HG02981 (cell line): ENCODE measurements around the gene SYNJ1.
A peak's percentile ranks its signal among the peaks of the same experiment; 100 is the strongest.

Source experiments
- ATAC-seq: cut with Tn5 transposase; IDR thresholded peaks from one replicate; pipeline ENCODE4 v1.9.1; 2021; ENCODE audit warnings: mild to moderate bottlenecking, moderate library complexity; ENCODE audit not compliant: unreplicated experiment

The SYNJ1 gene

DNA sequence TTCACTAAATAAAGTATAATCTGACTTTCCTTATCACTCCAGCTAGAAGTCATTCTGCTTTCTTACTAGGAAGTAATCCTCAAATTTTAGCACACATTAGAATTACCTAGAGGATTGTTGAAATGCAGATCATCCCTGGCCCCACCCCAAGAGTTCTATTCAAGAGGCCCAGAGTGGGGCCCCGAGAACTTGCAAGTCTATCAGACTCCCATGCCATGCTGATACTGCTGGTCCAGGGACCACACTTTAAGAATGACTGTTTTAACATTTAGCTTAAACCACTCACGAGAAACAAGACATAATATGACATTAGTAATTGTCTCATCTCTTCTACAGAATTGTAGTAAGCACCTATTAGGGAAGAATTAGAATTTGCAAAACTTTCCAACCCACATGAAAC lies 7.7 kb upstream of the SYNJ1 start:
- no peak for ATAC-seq

DNA sequence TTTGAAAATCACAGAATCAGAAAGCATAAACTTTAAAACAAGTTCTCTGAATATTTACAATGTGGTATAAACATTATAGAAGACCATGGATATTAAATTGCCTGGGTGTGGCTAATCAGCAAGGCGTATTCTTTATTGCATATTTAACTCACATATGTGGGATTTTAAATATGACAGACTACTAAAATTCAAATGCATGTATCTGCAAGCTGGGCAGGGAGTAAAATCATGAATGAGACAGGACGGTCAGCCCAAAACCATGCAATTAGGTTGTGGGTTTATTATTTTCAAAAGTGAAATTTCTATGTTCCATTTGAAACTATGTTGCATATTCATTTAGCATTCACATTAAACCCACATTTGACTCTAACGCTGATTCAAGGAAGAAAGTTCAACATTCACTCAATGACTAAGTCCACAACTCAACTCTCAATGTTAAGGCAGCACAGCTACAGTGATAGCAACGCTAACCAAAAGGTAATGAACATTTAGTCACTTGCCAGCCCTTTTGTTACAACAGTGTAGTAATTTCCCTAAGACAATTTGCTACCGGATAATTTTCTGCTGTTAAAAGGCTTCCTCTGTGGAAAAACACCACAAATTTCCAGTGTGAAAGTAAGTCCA lies 6.3 kb upstream of the SYNJ1 start:
- no peak for ATAC-seq

DNA sequence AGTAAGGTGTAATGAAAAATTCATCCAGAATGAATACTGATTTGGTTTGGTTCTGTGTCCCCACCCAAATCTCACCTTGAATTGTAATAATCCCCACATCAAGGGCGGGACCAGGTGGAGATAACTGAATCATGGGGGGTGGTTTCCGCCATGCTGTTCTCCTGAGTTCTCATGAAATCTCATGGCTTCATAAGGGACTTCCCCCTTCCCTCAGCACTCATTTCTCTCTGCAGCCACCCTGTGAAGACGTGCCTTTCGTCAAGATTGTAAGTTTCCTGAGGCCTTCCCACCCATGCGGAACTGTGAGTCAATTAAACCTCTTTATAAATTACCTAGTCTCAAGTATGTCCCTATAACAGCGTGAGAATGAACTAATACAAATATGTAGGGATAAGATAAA lies 5.5 kb upstream of the SYNJ1 start:
- no peak for ATAC-seq

DNA sequence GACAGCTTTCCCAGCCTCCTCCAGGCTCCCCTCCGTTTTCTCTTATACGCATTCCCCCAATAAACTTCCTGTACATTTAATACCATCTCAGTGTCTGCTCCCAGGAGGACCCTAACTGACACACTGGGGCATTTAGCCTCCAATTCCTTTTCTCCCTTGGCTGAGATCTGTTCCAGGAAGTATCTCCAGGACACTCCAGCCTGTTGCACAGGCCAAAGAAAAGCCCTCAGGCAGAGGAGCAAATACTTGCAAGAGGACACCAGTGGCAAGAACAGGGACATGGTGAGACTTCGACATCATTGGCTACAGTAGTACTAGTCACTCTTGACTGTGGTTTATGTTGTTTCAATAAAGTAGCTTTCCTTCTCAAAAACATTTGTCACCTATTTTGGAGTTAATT lies 4.7 kb upstream of the SYNJ1 start:
- no peak for ATAC-seq

DNA sequence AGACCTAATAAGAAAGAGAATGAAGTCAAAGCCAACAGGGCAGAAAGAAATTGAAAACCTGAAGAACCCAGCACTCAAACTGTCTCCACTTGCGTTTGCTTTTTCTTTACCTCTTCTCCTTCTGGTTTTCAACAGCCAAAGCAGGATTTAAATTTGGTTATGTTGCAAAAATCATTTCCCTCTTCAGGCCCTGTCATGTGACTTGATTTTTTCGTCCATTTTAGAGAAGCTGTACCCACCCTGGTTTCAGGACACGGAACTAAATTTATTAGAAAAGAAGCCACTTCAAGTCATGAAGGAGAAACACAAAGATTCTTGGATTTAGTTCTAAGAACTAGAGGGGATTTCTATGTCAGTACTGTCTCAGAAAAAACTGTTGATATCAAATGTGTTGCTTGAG lies 1.0 kb upstream of the SYNJ1 start:
- ATAC-seq: no peak

DNA sequence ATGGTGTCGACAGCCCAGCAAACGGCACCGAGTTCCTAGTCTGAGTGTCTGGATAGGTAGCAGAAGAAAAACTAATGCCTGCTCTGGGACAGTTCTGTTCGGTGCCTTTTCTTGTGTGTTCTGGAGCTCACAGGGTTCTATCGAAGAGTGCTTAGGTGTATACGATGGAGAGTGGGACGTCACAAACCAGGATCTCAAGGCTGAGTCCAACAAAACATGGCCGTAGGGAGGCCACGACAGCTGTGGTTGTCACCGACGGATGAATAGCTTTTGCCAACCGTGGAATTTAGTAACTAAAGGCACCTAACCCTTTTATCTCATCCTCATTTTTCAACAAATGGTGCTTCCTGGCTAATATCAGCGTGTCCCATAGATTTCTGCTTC lies 635 bp upstream of the SYNJ1 start:
- no peak for ATAC-seq

DNA sequence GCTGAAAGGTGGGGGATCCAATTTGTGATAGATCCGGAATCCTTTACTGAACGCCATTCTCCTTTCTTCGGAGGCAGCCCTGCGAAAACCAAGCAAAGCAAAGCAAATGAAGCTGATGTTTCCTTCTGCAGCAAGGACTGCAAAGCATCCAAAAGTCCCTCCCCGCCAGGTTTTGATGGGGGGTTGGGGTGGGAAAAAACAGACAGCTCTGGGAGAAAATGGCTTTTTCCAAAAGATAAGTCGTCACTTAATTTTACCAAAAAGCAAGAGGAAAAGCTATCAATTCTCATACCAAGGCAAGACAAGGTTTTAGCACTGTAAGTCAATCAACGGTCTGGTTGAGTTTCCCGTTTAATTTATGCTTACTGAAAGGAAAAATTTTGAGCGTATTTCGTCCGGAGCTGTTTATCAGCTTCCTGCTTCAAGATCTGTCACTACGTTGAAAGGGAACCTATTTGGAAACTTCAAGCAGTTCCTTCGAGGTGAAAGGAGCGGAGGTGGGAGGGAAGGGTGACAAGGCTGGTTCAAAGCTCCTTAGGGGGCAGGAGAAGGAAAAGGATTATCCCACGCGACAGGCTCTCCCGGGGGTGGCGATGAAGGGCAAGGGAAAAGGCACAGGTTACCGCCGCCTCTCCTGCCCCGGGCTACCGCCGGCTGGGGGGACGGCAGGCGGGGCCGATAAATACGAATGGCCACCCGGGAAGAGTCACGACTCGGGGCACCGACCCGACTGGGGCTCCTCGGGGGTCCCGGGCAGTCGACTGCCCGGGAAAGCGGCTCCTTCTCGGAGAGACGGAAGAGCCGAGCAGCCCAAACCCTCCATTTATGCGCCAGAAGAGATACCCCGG lies 750 bp downstream of the SYNJ1 start:
- ATAC-seq: peak; percentile 2

DNA sequence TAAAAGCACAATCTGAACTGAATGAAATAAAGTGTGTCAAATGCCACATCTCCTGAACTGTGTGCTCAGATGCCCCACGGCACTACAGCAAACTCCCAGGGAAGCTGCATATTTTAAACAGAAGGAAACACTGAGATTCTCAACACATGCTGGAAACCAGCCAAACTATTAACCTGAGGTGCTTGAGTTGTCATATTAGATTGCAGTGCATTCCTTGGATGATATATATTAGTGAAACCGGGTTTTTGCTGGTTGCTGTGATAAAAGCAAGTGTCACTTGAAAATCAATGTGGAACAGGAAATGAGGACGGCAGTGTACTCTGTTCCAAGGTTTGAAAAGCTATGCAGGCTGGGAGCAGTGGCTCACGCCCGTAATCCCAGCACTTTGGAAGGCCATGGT lies 8.7 kb downstream of the SYNJ1 start:
- ATAC-seq: no peak

DNA sequence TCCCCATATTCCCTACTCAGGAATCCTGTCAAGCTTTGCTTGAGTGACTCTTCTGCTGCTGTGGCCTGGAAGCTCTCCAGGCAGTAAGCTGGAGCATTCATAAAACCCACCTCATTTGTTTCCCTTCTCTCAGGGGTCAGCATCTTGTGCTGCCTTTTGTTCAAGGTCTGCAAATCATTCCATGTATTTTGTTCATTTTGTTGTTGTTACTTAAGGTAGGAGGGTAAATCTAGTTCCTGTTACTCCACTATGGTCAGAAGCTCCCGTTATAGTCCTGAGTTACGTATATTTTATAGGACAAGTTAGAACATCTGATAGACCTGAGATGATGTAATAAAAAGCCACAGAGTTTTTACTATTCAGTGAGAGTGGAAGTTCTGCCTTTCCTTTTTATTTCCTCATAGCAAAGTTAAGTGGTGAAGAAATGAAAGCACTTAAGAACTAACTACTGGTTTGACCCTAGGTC lies 9.9 kb downstream of the SYNJ1 start:
- no peak for ATAC-seq

DNA sequence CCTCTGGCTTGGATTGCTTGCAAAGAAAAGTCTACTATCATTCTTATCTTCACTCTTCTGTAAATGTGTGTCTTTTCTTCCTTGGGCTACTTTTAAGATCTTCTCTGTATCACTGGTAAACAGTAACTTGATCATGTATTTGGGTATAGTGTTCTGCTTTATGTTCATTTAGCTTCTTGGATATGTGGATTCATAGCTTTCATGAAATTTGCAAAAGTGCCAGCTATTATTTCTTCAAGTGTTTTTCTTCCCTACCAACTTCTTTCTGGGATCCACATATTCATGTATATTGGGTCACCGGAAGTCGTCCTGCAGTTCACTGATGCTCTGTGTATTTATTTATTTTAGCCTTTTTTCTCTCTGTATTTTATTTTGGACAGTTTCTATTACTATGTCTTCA lies 11.3 kb downstream of the SYNJ1 start:
- ATAC-seq: no peak

DNA sequence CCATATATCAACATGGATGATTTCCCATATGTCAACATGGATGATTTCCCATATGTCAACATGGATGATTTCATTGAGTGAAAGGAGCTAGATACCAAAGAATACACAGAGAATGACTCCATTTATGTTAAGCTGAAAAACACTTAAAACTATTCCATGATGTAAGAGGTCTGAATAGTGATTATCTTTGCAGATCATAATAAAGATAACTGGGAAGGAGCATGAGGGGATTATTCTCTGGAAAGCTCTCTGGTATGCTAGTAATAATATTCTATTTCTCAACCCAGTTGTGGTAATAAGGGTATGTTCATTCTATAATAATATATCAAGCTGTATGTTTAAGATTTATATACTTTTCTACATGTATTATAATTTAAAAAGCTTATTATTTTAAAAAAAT lies 14.1 kb downstream of the SYNJ1 start:
- no peak for ATAC-seq

DNA sequence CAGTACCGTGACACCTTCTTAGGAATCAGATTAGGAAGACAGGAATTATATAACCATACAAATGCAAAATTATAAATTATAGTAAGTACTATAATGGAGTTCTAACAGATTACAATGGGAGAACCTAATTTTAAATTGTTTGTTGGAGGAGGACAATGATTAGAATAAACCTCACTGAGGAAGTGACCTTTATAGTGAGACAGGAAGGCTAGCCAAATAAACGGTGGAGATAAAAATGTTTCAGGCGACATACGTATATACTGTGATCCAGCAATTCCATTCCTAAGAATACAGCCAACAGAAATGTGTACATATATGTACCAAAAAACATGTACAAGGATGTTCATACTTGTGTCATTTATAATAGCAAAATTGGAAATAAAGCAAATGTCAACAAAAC lies 15.2 kb downstream of the SYNJ1 start:
- no peak for ATAC-seq

DNA sequence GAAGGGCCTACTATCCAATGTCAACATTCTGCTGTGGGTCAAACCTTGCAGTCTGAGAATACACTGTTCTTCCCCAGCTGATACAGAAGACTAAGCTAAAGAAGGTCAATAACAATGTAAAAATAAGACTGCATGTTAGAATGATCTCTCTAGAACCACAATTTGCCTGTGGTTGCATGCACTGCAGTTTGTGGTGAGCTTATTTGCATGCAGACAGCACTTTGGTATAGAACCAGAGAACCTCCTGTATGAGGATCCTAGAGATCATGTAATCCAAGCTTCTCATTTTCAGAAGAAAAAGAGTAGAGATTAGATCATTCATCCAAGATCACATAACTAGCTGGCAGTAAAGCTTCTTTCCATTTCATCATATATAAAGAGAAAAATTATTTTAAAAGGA lies 15.8 kb downstream of the SYNJ1 start:
- peak; percentile 99 for ATAC-seq

DNA sequence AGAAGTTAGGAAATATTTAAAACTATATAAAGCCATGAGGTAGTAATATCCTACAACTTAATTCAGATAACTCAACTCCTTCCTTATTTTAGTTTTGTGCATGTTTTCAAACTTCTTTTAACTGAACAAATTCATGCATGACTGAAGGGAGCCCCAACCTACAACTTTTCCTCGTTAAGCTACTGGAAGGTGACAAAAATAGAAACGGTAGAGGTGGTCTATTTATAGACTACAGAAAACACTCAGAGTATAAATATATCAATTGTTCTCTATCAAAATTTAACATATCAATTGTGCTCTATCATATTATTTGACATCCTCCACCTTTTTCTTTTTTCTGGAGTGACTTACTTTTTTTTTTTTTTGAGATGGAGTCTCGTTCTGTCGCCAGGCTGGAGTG lies 16.8 kb downstream of the SYNJ1 start:
- no peak for ATAC-seq

DNA sequence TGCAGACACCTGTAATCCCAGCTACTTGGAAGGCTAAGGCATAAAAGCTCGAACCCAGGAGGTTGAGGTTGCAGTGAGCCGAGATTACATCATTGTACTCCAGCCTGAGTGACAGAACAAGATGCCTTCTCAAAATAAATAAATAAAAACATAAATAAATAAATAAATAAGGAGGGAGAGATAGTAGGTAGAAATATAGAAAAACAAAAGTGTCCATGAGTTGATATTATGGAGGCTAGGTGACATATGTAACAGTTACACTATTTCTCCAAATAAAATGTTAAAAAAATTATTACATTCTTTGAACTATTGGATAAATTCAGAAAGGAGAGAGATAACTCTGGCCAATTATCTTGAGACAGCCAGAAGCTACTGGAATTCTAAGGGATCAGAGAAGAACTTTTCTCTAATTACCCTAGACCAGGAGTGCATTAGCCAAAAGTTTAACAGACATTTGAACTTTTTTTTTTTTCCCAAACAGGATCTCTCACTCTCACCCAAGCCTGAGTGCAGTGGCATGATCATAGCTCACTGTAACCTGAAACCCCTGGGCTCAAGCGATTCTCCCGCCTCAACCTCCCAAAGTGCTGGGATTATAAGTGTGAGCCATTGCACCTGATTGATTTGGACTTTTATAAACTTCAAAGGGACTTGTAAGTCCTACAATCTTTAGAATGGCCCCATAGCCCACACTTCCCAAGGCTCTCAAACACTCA lies 17.6 kb downstream of the SYNJ1 start:
- no peak for ATAC-seq

DNA sequence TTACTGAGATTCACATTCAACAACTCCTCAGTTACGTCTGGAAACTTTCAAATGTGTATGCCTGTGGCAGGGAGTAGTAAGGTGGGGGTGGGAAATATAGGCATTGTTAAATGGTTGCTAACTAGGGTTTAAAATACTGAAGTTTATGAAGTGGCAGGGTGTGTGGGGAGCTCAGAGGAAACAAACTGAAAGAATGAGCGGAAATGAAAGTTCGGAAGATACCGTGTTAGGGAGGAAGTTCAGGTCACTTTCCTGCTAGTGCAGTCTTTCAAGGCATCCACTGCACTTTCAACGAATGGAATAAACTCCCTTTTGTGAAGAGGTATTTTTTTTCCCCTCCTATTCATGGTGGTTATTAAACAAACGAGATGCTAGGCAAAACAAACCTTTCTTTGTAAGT lies 19.7 kb downstream of the SYNJ1 start:
- ATAC-seq: no peak

DNA sequence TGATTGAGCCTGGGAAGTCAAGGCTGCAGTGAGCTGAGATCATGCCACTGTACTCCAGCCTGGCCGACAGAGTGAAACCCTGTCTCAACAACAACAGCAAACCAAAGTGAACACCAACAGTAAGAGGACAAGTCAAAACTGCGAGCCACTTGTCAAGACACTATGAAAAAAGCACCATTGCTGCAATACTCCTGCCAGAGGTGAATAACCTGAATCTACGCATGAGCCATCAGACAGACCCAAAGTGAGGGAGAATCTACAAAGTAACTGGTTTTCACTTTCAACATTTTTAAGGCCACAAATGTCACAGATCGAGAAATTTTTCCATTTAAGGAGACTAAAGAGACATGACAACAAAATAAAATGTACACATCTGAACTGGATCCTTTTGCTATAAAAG lies 21.9 kb downstream of the SYNJ1 start:
- no peak for ATAC-seq

DNA sequence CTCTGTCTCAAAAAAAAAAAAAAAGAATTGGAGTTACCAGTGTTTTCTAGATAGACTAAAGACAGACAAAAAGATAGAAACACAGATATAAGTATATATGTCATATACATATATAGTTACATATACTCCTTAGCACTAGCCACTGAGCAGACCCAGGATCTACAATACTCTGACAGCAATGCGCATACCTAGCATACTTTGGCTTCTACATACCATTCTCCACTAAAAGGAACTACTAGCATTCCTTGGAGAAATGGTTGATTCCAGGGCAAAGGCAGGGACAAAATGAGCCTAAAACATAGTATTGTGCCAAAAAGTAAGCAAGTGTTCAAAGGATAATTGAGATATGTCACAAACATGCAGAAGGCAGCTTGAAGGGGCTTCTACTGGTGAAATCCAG lies 22.7 kb downstream of the SYNJ1 start:
- no peak for ATAC-seq

DNA sequence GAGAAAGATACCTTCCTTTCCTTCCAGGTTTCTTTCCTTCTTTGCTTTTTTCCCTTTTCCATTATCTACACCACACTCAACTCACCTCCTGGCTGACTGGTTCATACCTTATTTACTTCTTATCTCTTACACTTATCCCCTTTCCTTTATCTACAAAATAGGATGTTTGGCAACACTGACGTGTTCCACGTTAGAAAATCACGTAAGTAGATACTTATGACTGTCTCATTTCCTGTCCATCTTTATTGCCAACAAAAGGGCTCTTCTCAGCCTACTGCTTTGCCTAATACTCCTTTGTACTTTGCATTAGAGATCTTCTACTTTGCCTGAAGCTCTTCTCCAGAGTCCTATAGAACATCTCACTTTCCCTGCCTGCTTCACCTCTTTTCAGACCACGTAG lies 25.1 kb downstream of the SYNJ1 start:
- no peak for ATAC-seq

DNA sequence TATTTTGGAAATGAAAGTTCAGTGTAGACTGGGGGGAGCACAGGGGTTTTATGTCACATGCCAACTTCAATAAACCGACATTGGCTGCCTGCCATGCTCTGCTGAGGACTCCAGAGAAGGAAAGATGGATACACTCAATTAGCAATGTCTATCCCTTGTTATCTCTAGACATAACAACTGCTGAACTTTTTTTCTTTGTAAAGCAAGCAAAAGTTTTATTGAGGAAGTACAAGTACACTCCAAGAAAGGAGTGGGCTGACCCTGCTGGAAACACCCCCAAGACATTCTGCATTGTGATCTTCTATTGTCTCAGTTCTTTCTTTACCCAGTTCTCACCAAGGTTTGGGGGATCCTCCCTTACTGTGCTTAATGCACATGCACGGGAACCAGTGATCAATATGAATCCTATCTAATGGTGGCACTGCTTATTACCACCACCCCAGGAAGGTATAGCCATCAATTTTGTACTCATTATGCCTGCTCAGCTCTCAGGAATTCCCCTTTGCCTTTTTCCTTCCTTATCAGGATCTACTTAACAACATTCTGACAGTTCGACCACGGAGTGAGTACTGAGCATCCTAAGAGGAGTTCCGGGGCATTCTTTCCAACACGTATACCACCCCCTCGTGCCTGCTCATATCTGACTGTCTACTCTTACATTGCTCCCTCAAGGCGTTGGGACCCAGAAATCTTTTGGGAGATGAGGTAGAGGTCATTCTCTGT lies 28.7 kb downstream of the SYNJ1 start:
- no peak for ATAC-seq

DNA sequence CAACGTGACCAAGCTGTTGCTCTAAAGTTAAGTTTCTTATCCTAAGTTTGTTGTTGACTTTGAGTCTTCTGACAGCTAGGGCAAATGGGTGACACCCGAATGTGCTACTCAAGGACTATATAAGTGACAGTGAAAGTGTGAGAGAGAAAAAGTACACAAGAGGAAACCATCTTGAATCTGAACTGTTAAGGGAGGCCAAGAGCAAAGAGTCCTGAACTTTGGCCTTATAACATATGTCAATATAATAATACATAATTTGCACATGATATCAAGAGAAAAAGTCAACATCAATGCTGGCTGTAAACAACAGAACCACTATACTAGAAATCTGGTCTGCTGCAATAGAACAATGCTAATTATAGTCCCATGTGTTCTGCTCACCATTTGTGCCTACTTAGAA lies 29.5 kb downstream of the SYNJ1 start:
- ATAC-seq: no peak
